Esophagus muscularis mucosa (tissue), 4 donors: ENCODE measurements around the gene RBBP4. TPM values are rescaled to one million over a fixed set of nuclear protein-coding genes. Genes with fewer than 3 reads are reported as not detected.
"Not testable (repeated sequence)": the region's sequence is repeated elsewhere in the genome, so short reads cannot be mapped to it uniquely, and the experiment has no call there.

Experiments
- DNase-seq: peaks from one replicate; pipeline ENCODE4 v3.0.0-alpha.2; 2017; ENCODE audit errors: extremely low spot score
- H3K27ac ChIP-seq, 4 donors: fragments of 200-600 bp; sonication (generic); replicated peaks in 1 of 4; 1 replicate in 3 of 4; 2 replicates in 1 of 4; pipeline ENCODE4 v1.5.1; 2016 to 2019; ENCODE audit warnings: mild to moderate bottlenecking in 1 of 4
- H3K27me3 ChIP-seq, 4 donors: fragments of 200-600 bp; sonication (generic); one replicate each; pipeline versions ENCODE4 v1.5.1 to v1.6.0; 2016 to 2019
- H3K36me3 ChIP-seq, 4 donors: fragments of 200-600 bp; sonication (generic); one replicate each; pipeline ENCODE4 v1.5.1; 2016 to 2019
- H3K4me1 ChIP-seq, 4 donors: fragments of 200-600 bp; sonication (generic); one replicate each; pipeline ENCODE4 v1.5.1; 2016 to 2019
- H3K4me3 ChIP-seq, 4 donors: fragments of 200-600 bp; sonication (generic); 1 replicate in 2 of 4; 2 replicates in 2 of 4; pipeline ENCODE4 v1.5.1; 2016 to 2019; ENCODE audit warnings: mild to moderate bottlenecking in 4 of 4, moderate library complexity in 1 of 4
- H3K9me3 ChIP-seq, 4 donors: fragments of 200-600 bp; sonication (generic); 1 replicate in 3 of 4; 2 replicates in 1 of 4; pipeline ENCODE4 v1.5.1; 2016 to 2019
- CTCF ChIP-seq, 3 experiments: fragments of 200-600 bp in 2 of 3; fragments of 450-650 bp in 1 of 3; sonication (generic) in 2 of 3; IDR thresholded peaks; one replicate each; pipeline ENCODE4 v1.5.1; 2017 to 2019; ENCODE audit warnings: antibody characterized with exemption in 3 of 3, mild to moderate bottlenecking in 2 of 3, moderate library complexity in 1 of 3
- EP300 ChIP-seq: sonication (generic); formaldehyde crosslinking; IDR thresholded peaks from one replicate; pipeline ENCODE4 v1.6.1; 2017; ENCODE audit warnings: antibody characterized with exemption
- POLR2A ChIP-seq: fragments of 450-650 bp; IDR thresholded peaks from one replicate; pipeline ENCODE4 v1.6.1; 2017; ENCODE audit warnings: antibody characterized with exemption, moderate library complexity, mild to moderate bottlenecking, low read depth
- POLR2AphosphoS5 ChIP-seq, 2 donors: sonication (generic); formaldehyde crosslinking; IDR thresholded peaks; one replicate each; pipeline ENCODE4 v1.6.1; 2017; ENCODE audit warnings: antibody characterized with exemption in 2 of 2
- WGBS: methylation state at CpG from one replicate; pipeline ENCODE4 v1.1.5; 2018; 5-methylcytosine and 5-hydroxymethylcytosine counted together
- intact Hi-C: fragments of 100-400 bp; cut with DNase I; formaldehyde crosslinking; loops from one replicate; pipeline ENCODE4 v1.15.1; 2023
- total RNA-seq, 4 donors: library from RNA; depleted of rRNA; stranded (reverse); fragments of >200 nt; gene quantifications; one replicate each; pipeline versions ENCODE4 v1.1.0 to v1.2.1, GENCODE V29; 2016

RBBP4 gene
- total RNA-seq, 4 donors from 2014 or later, result 83.0 to 98.8 (median 92.2) TPM

- Histone ChIP-seq H3K9me3 (no peaks in the 10 kb centered on the region), H3K27ac (no peak overlapping the region), H3K36me3 (peaks cover 14 to 43% (median 25%) of the 10 kb centered on the region in 4 donors), H3K27me3 (no peaks in the 10 kb centered on the region), H3K4me3 (no peak overlapping the region), H3K4me1 (no peaks in the 10 kb centered on the region)
- TF ChIP-seq CTCF (IDR thresholded peaks at IDR 0.05), result no peak
- no peak for TF ChIP-seq EP300
- TF ChIP-seq POLR2A, result no peak
- no peak for TF ChIP-seq POLR2AphosphoS5 (IDR thresholded peaks at IDR 0.05)
- no peak for DNase-seq
- 88% methylated on average over 16 of the region's 16 CpGs for WGBS
- intact Hi-C loops, result no loop called here
Measured at GRCh38 chr1:32636914-32637645, 13.9 kb upstream of the RBBP4 start.

- Histone ChIP-seq H3K36me3 (peaks cover 0 to 19% (median 3%) of the 10 kb centered on the region in 4 donors), H3K27me3 (no peaks in the 10 kb centered on the region), H3K9me3 (no peaks in the 10 kb centered on the region), H3K4me3 (no peak overlapping the region), H3K4me1 (no peaks in the 10 kb centered on the region), H3K27ac (no peak overlapping the region)
- TF ChIP-seq EP300 (no peak), POLR2AphosphoS5 (IDR thresholded peaks at IDR 0.05) (no peak), CTCF (IDR thresholded peaks at IDR 0.05) (no peak), POLR2A (no peak)
- no peak for DNase-seq
- intact Hi-C loops, result no loop called here
- WGBS, result 100% methylated on average over 1 of the region's 1 CpG
Measured at GRCh38 chr1:32639489-32640075, 11.4 kb upstream of the RBBP4 start.

GRCh38 chr1:32642292-32642827, 8.6 kb upstream of the RBBP4 start:
- H3K27ac ChIP-seq, DNase-seq, H3K4me1 ChIP-seq, intact Hi-C loops, H3K9me3 ChIP-seq, H3K4me3 ChIP-seq, H3K27me3 ChIP-seq: not testable (repeated sequence)
- H3K36me3 ChIP-seq, result peaks cover 0 to 11% (median 3%) of the 10 kb centered on the region in 4 donors
- 74% methylated on average over 8 of the region's 8 CpGs for WGBS

GRCh38 chr1:32644426-32644825, 6.6 kb upstream of the RBBP4 start:
- DNase-seq, result no peak
- no peak overlapping the region for H3K4me3 ChIP-seq
- H3K4me1 ChIP-seq, result peaks cover 10 to 30% (median 25%) of the 10 kb centered on the region in 4 donors
- no peak for TF ChIP-seq POLR2A
- no peak for TF ChIP-seq EP300
- no peak for TF ChIP-seq POLR2AphosphoS5 (IDR thresholded peaks at IDR 0.05)
- no peak for TF ChIP-seq CTCF (IDR thresholded peaks at IDR 0.05)
- 92% methylated on average over 4 of the region's 4 CpGs for WGBS
- H3K9me3 ChIP-seq, result no peaks in the 10 kb centered on the region
- H3K36me3 ChIP-seq, result peaks cover 0 to under 1% (median 0%) of the 10 kb centered on the region in 4 donors
- H3K27me3 ChIP-seq, result no peaks in the 10 kb centered on the region
- H3K27ac ChIP-seq, result no peak overlapping the region
- intact Hi-C loops, result no loop called here

GRCh38 chr1:32647308-32648134, 3.5 kb upstream of the RBBP4 start:
- 81% methylated on average over 6 of the region's 6 CpGs for WGBS
- intact Hi-C loops, result no loop called here
- TF ChIP-seq CTCF (IDR thresholded peaks at IDR 0.05) (no peak), EP300 (no peak), POLR2AphosphoS5 (IDR thresholded peaks at IDR 0.05) (no peak), POLR2A (no peak)
- no peak for DNase-seq
- Histone ChIP-seq H3K4me1 (peaks cover 22 to 49% (median 40%) of the 10 kb centered on the region in 4 donors), H3K36me3 (peaks cover 0 to 5% (median 2%) of the 10 kb centered on the region in 4 donors), H3K27ac (no peak overlapping the region), H3K27me3 (no peaks in the 10 kb centered on the region), H3K4me3 (no peak overlapping the region), H3K9me3 (no peaks in the 10 kb centered on the region)
